CD14-positive monocyte (primary cell): ENCODE measurements around the gene RIPOR3. TPM values are rescaled to one million over a fixed set of nuclear protein-coding genes. Genes with fewer than 3 reads are reported as not detected.

Source experiments
- DNase-seq, 3 donors: peaks; one replicate each; pipeline ENCODE4 v3.0.0-alpha.2; 2011 to 2022
- H2AFZ ChIP-seq: 2 replicates; pipeline ENCODE4 v1.6.0; 2012; ENCODE audit warnings: mild to moderate bottlenecking, low read depth, low read length, inconsistent platforms; ENCODE audit not compliant: insufficient read depth, poor library complexity, severe bottlenecking
- H3K27ac ChIP-seq, 2 donors: 1 replicate in 1 of 2; 2 replicates in 1 of 2; pipeline ENCODE4 v1.5.1; 2012 to 2013; ENCODE audit warnings: low read length in 2 of 2, control low read depth in 1 of 2, inconsistent platforms in 1 of 2, low read depth in 1 of 2, mild to moderate bottlenecking in 1 of 2
- H3K27me3 ChIP-seq, 2 donors: one replicate each; pipeline versions ENCODE4 v1.6.0 to v1.6.1; 2011 to 2013; ENCODE audit warnings: low read length in 2 of 2; ENCODE audit not compliant: control insufficient read depth in 2 of 2, insufficient read depth in 2 of 2
- H3K36me3 ChIP-seq, 2 donors: replicated peaks in 1 of 2; 1 replicate in 1 of 2; 2 replicates in 1 of 2; pipeline versions ENCODE4 v1.5.1 to v1.6.1; 2012 to 2013; ENCODE audit warnings: low read length in 2 of 2, control low read depth in 1 of 2, inconsistent platforms in 1 of 2, mild to moderate bottlenecking in 1 of 2; ENCODE audit not compliant: insufficient read depth in 2 of 2, control insufficient read depth in 1 of 2
- H3K4me1 ChIP-seq, 2 donors: 1 replicate in 1 of 2; 2 replicates in 1 of 2; pipeline versions ENCODE4 v1.5.1 to v1.6.1; 2012 to 2013; ENCODE audit warnings: low read length in 2 of 2, control low read depth in 1 of 2, inconsistent platforms in 1 of 2, mild to moderate bottlenecking in 1 of 2, moderate library complexity in 1 of 2; ENCODE audit not compliant: insufficient read depth in 2 of 2, control insufficient read depth in 1 of 2
- H3K4me2 ChIP-seq: replicated peaks from 2 replicates; pipeline ENCODE3; 2012; ENCODE audit warnings: low read length, moderate library complexity, mild to moderate bottlenecking; ENCODE audit not compliant: poor library complexity, severe bottlenecking; ENCODE audit errors: extremely low read depth
- H3K4me3 ChIP-seq, 3 experiments: fragments of 200-600 bp in 1 of 3; sonication (generic) in 1 of 3; replicated peaks in 1 of 3; 1 replicate in 2 of 3; 2 replicates in 1 of 3; pipeline ENCODE4 v1.5.1; 2011 to 2013; ENCODE audit warnings: low read length in 3 of 3, mild to moderate bottlenecking in 3 of 3, control low read depth in 2 of 3, low read depth in 2 of 3, inconsistent platforms in 1 of 3, moderate library complexity in 1 of 3
- H3K79me2 ChIP-seq: 2 replicates; pipeline ENCODE4 v1.6.0; 2012; ENCODE audit warnings: mild to moderate bottlenecking, control low read depth, inconsistent platforms, low read length, moderate library complexity; ENCODE audit not compliant: insufficient read depth
- H3K9ac ChIP-seq: 2 replicates; pipeline ENCODE4 v1.6.0; 2017; ENCODE audit warnings: low read length, mild to moderate bottlenecking; ENCODE audit not compliant: insufficient read depth, poor library complexity, severe bottlenecking
- H3K9me3 ChIP-seq, 2 donors: replicated peaks in 1 of 2; 1 replicate in 1 of 2; 2 replicates in 1 of 2; pipeline versions ENCODE4 v1.5.1 to v1.6.1; 2012 to 2013; ENCODE audit warnings: low read length in 2 of 2, control low read depth in 1 of 2; ENCODE audit not compliant: control insufficient read depth in 1 of 2, insufficient read depth in 1 of 2
- H4K20me1 ChIP-seq: 2 replicates; pipeline ENCODE4 v1.6.0; 2012; ENCODE audit warnings: mild to moderate bottlenecking, low read length, control low read depth, moderate library complexity; ENCODE audit not compliant: insufficient read depth
- H3K27ac Mint-ChIP-seq, 7 donors: one replicate each; pipeline ENCODE4 v1.8.0; 2020; ENCODE audit warnings: mild to moderate bottlenecking in 7 of 7, mixed read lengths in 7 of 7, moderate library complexity in 6 of 7, inconsistent platforms in 2 of 7
- H3K27me3 Mint-ChIP-seq, 3 donors: one replicate each; pipeline ENCODE4 v1.8.0; 2021 to 2022; ENCODE audit warnings: low read depth in 3 of 3, mild to moderate bottlenecking in 3 of 3, mixed read lengths in 3 of 3, moderate library complexity in 3 of 3, inconsistent platforms in 1 of 3
- H3K36me3 Mint-ChIP-seq, 2 donors: one replicate each; pipeline ENCODE4 v1.8.0; 2020; ENCODE audit warnings: mixed read lengths in 2 of 2, inconsistent platforms in 1 of 2, mild to moderate bottlenecking in 1 of 2
- H3K4me1 Mint-ChIP-seq: one replicate; pipeline ENCODE4 v1.8.0; 2020; ENCODE audit warnings: mild to moderate bottlenecking, mixed read lengths
- H3K4me3 Mint-ChIP-seq, 2 donors: one replicate each; pipeline ENCODE4 v1.8.0; 2020; ENCODE audit warnings: mild to moderate bottlenecking in 2 of 2, mixed read lengths in 2 of 2, moderate library complexity in 1 of 2
- H3K9me3 Mint-ChIP-seq, 7 donors: one replicate each; pipeline ENCODE4 v1.8.0; 2020 to 2022; ENCODE audit warnings: mixed read lengths in 7 of 7, mild to moderate bottlenecking in 6 of 7, moderate library complexity in 6 of 7, inconsistent platforms in 2 of 7
- WGBS: methylation state at CpG from one replicate; pipeline ENCODE4 v1.1.5; 2013; ENCODE audit warnings: missing lambda C conversion rate; ENCODE audit not compliant: insufficient coverage; 5-methylcytosine and 5-hydroxymethylcytosine counted together
- intact Hi-C, 2 donors: fragments of 100-400 bp; cut with micrococcal nuclease; formaldehyde crosslinking; loops; one replicate each; pipeline versions ENCODE4 v1.15.0 to v1.15.1; 2023
- polyA plus RNA-seq, 3 donors: library from polyadenylated mRNA; depleted of rRNA in 1 of 3; unstranded in 2 of 3; stranded (reverse) in 1 of 3; fragments of 300-500 nt in 2 of 3; fragments of >200 nt in 1 of 3; fragmentation: Illumina TruSeq in 2 of 3; gene quantifications; 1 replicate in 2 of 3; 2 replicates in 1 of 3; pipeline ENCODE4 v1.2.3, GENCODE V29; 2012 to 2021
- TF ChIP-seq, protein P1 (sequence below): fragments of 200-600 bp; IDR thresholded peaks from one replicate; pipeline ENCODE4 v1.8.0; 2022; ENCODE audit warnings: antibody characterized with exemption, mild to moderate bottlenecking

Gene RIPOR3
- polyA plus RNA-seq, 3 donors: not detected

DNA sequence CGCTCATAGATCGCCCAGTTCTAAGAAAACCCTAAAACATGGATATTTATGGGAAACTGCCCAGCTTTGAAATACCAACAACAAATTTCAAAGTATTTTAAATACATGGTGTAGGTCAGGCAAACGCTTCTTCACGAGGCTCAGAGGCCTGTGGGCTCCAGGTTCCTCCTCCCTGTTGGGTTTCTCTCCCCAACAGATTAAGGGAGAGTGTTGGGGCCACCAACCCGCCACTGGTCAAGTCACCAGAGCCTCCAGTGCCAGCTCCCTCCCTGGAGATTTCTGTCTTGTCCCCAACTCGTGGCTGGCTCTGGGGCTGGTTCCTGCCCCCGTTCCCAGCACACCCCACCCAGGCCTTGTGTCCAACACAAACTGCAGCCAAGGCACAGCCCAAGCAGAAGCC, 93.3 kb downstream of the RIPOR3 start:
- Mint-ChIP-seq H3K27ac (no peak overlapping the region), H3K4me1 (peaks cover 5% of the 10 kb centered on the region), H3K27me3 (peaks cover 6 to 13% (median 6%) of the 10 kb centered on the region in 3 donors), H3K4me3 (no peak overlapping the region), H3K9me3 (peaks cover 0 to 4% (median 0%) of the 10 kb centered on the region in 7 donors), H3K36me3 (no peaks in the 10 kb centered on the region)
- Histone ChIP-seq H3K4me3 (no peak overlapping the region), H3K9me3 (no peaks in the 10 kb centered on the region), H3K4me1 (no peaks in the 10 kb centered on the region), H3K79me2 (no peaks in the 10 kb centered on the region), H3K27ac (no peak overlapping the region), H3K36me3 (no peaks in the 10 kb centered on the region), H3K27me3 (no peaks in the 10 kb centered on the region), H4K20me1 (no peaks in the 10 kb centered on the region), H3K9ac (no peak overlapping the region), H2AFZ (no peak overlapping the region), H3K4me2 (no peak overlapping the region)
- WGBS: 100% methylated on average over 2 of the region's 7 CpGs
- TF ChIP-seq, protein P1, sequence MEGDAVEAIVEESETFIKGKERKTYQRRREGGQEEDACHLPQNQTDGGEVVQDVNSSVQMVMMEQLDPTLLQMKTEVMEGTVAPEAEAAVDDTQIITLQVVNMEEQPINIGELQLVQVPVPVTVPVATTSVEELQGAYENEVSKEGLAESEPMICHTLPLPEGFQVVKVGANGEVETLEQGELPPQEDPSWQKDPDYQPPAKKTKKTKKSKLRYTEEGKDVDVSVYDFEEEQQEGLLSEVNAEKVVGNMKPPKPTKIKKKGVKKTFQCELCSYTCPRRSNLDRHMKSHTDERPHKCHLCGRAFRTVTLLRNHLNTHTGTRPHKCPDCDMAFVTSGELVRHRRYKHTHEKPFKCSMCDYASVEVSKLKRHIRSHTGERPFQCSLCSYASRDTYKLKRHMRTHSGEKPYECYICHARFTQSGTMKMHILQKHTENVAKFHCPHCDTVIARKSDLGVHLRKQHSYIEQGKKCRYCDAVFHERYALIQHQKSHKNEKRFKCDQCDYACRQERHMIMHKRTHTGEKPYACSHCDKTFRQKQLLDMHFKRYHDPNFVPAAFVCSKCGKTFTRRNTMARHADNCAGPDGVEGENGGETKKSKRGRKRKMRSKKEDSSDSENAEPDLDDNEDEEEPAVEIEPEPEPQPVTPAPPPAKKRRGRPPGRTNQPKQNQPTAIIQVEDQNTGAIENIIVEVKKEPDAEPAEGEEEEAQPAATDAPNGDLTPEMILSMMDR: no peak
- intact Hi-C loops: no loop called here
- DNase-seq: no peak

DNA sequence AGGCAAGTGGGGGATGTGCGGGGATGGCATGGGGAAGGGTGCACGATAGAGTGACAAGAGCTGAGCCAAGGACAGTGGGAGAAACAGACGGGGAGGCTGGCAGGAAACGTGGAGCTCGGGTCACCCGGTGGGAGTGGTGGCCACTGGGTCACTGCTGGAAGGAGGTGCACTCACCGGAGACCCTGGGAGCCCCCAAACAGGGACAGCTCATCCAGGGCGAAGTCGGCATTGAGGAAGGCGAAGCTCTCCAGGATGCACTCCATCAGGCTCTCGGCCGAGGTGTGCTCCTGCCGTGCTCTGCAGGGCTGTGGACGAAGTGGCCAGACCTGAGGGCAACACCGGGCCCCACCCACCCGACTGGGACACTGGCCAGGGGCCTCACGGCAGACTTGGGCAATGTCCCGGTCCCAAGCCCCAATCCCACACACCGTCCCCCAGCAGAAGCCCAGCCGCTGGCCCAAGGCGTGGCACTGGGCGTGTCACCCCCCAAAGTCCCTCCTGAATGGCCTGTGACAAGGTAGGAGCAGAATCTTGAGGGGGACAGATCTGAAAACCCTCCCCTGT, 93.9 kb downstream of the RIPOR3 start:
- H3K27ac Mint-ChIP-seq: no peak overlapping the region

More for the DNA sequence above, 93.9 kb downstream of the RIPOR3 start:
- H4K20me1 ChIP-seq: no peaks in the 10 kb centered on the region
- H3K9ac ChIP-seq: no peak overlapping the region
- H3K27me3 Mint-ChIP-seq: peaks cover 6 to 11% (median 6%) of the 10 kb centered on the region in 3 donors
- no peaks in the 10 kb centered on the region for H3K4me1 ChIP-seq
- no peak overlapping the region for H3K4me3 ChIP-seq
- H2AFZ ChIP-seq: no peak overlapping the region
- DNase-seq: no peak
- WGBS: 92% methylated on average over 16 of the region's 22 CpGs
- TF ChIP-seq, protein P1: no peak
- no peak overlapping the region for H3K27ac ChIP-seq
- peaks cover 5% of the 10 kb centered on the region for H3K4me1 Mint-ChIP-seq
- intact Hi-C loops: no loop called here
- H3K4me2 ChIP-seq: no peak overlapping the region
- no peak overlapping the region for H3K4me3 Mint-ChIP-seq
- no peaks in the 10 kb centered on the region for H3K36me3 Mint-ChIP-seq
- H3K9me3 Mint-ChIP-seq: peaks cover 0 to 2% (median 0%) of the 10 kb centered on the region in 7 donors
- no peaks in the 10 kb centered on the region for H3K79me2 ChIP-seq
- no peaks in the 10 kb centered on the region for H3K36me3 ChIP-seq
- no peaks in the 10 kb centered on the region for H3K27me3 ChIP-seq
- H3K9me3 ChIP-seq: no peaks in the 10 kb centered on the region
